ENCODE measurements around the gene ING5.
"Not testable (repeated sequence)": the region's sequence is repeated elsewhere in the genome, so short reads cannot be mapped to it uniquely, and the experiment has no call there.

The ING5 gene

DNA sequence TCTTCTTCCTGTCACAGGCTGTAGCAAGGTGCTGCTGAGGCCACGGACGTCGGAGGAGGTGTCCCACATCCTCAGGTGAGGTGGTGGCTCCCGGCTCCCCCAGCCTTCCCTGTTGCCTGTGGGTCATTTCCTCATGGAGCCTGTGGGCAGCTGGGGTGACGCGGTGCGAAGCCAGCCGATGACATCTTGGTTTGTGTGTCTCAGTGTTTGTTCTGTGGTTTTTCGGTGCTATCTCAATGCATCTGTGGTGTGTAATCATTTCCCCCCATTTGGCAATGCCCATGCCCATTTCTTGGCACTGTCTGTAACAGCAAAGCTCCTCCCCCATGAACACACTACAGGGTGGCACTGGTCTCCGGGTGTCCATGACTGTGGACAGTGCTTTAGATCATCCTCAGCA lies 39.2 kb downstream of the ING5 start:
- peak; percentile 19 for DNase-seq

DNA sequence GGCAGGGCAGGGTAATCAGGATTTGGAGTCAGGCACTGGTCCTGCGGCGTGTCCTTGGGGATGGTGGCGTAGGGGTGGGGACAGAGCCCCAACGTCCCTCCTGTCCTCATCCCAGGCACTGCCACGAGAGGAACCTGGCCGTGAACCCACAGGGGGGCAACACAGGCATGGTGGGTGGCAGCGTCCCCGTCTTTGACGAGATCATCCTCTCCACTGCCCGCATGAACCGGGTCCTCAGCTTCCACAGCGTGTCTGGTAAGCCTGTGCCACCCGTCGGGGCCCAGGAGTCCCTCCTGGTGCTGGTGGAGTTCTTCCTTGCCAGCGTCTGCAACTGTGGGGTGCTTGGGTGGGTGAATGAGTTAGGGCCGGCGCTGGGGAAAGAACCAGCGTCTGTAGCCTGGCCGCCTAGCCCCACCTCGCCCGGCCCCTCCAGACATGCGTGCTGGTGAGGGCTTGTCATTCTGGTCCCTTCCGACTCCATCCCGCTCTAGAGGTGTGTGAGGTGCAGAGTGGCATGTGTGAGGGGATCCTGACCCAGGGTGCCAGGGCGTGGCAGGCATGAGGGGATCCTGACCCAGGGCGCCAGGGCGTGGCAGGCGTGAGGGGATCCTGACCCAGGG lies 40.6 kb downstream of the ING5 start:
- DNase-seq, result no peak

DNA sequence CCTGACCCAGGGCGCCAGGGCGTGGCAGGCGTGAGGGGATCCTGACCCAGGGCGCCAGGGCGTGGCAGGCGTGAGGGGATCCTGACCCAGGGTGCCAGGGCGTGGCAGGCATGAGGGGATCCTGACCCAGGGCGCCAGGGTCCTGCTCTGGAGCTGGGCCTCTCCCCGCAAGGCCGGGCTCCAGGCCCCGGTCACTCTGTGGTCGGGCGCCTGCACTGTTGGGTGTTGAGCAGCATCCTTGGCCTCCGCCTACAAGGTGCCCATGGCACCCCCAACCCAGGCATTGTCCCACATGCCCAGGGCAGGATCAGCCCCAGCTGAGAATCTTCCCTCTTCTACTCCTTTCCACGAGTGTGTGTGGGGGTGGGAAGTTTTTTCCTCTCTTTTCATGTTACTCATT lies 41.2 kb downstream of the ING5 start:
- DNase-seq, result not testable (repeated sequence)

DNA sequence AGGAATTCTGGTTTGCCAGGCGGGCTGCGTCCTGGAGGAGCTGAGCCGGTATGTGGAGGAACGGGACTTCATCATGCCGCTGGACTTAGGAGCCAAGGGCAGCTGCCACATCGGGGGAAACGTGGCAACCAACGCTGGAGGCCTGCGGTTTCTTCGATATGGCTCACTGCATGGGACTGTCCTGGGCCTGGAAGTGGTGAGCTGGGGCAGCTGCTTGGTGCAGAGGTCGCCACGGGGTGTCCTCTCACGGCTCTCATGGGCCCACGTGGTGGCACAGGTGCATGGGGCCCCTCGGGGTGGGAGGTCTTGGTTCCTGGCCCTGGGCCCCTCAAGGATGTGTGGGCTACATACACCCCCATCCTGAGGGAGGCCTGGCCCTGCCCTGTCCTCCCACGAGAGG lies 41.8 kb downstream of the ING5 start:
- no peak for DNase-seq

DNA sequence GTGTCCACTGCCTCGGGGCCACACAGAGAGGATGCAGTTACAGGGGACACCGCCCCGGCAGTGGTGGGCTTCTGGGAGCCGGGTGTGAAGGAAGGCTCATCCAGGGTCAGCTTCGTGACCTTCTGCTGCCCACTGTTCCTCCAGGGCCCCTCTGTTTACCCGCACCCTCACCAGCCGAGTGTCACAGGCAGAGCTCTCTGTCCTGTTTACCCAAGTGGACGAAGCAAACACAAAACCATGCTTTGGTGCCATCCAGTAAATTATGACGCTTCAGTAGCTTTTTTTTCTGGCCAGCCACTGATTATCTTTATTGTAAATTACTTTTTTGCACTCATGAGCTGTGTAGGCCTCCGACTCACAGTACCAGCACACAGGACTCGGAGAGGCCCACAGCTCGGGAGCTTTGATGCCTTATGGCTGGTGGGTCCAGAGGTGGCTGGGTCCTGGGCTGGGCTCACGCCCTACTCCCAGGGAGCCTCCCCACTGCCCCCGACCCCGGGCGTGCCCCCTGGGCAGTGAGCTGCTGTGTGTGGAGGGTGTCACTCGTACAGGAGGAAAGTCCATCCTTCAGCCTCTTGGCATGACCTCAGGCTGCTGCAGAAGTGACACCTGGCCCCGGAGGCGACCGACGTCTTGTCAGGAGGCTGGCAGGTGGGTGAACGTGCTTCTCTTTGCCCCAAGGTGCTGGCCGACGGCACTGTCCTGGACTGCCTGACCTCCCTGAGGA lies 42.4 kb downstream of the ING5 start:
- no peak for DNase-seq

DNA sequence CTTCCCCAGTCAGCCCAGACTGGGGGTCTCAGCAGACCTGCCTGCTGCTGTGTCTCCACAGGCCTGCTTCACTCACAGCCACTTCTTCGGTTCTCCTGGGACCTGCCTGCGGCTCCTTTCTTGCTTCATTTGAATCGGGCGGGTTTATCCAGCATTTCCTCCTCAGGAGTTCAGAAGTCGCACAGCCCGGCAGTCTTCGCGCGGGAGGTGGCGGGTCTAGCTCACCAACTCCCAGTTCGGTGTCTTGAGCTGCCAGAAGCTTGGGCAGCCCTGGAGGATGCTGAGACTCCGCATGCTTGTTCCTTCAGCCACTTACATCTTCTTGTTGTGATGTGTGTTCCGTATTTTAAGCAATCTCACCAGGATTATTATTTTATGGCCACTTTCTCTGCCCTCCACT lies 43.4 kb downstream of the ING5 start:
- DNase-seq, result no peak

DNA sequence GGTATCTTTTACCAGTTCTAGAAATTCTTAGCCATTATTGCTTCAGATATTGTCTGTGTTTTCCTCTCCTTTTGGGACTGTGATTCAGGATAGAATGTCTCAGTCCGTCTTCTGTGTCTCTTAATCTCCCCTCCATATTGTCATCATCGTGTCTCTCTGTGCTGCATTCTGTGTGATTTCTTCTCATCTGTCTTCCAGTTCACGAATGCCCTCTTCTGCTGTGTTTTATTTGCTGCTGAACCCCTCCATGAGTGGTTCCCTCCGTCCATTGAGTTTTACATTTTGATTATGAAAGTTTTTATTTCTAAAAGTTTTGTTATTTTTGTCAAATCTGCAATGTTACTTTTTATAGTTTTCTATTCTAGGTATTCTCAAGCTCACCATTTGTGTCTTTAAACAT lies 44.2 kb downstream of the ING5 start:
- no peak for DNase-seq

DNA sequence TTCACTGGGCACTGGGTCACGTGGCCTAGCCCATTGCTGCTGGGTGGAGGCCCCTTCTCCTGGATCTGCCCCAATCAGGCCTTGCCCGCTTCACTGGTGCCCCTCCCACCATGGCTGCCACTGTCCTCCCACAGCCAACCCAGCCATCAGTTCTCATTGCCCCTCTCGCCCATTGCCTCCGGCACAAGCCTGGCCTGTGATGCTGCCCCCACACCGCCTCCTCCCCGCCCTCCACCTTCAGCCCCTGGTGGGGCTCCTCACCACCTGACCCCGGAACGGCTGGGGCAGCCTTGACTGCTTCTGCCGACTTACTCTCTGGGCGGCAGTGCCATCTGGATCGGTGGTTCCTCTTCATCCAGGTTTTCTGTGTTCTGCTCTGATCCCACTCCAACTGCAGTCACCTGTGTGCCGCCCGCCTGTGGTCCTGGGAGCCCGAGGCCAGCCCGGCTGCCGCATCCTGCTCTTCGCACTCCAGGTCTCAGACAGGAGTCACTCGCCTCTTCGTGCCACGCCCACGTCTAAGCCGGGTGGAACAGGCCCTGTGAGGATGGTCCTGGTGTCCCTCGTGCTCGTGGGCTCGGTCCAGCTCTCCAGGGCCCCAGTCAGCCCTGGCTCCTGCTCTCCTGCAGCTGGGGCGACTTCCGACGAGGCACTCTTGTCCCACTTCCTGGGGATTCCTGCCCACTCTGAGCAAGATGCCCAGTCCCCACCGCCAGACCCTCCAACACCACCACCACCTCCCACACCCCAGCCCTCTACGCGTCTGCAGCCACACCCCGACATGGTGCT lies 46.8 kb downstream of the ING5 start:
- no peak for DNase-seq

DNA sequence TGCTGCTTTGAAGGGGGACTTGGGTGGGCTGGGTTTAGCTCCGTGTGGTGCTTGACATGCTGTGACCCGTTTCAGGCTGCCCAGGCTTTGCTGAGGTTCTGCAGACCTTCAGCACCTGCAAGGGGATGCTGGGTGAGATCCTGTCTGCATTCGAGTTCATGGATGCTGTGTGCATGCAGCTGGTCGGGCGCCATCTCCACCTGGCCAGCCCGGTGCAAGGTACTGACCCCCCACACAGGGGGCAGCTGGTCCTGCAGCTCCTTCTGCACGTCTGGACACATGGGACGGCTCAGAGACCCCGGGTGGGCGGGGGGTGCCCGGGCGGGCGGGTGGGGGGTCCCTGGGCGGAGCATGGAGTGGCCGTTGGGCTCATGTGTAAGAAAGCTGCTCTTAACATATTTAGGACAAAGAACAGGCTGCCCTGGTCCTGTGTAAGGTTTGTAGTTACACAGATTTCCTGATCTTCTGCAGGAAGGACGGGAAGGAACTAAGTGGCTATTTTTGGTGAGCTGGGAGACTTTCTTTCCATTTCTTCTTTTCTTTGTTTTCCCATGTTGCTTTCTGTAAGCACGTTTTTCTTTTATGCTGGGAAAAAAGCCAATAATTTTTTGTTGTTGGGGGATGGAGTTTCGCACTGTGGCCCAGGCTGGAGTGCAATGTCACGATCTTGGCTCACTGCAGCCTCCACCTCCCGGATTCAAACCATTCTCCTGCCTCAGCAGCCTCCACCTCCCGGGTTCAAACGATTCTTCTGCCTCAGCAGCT lies 48.4 kb downstream of the ING5 start:
- no peak for DNase-seq

DNA sequence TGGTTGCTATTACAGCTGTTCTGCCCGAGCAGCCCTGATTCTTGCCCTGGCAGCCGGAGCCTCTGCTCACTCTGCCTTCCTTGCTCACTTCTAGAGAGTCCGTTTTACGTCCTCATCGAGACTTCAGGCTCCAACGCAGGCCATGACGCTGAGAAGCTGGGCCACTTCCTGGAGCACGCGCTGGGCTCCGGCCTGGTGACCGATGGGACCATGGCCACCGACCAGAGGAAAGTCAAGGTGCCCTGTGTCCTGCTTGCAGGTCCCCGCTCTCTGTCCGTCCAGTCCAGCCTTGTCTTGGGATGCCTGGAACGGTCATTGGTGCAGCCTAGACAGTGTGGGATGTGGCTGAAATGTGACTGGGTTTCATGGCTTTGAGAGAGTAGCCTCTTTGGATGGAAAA lies 49.3 kb downstream of the ING5 start:
- no peak for DNase-seq

DNA sequence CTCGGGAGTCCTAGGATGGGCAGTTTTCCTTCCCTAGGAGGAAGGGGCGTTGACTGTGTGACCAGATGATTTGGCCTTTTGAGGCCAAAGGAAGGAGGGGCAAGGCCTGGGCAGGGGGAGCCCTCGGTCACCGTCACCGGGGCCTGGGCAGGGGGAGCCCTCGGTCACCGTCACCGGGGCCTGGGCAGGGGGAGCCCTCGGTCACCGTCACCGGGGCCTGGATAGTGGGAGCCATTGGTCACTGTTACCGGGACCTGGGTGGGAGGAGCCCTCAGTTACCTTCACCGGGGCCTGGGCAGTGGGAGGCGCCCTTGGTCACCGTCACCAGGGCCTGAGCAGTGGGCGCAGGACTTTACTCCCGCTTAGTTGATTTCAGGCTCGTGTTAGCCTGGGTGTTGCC lies 49.9 kb downstream of the ING5 start:
- no peak for DNase-seq

DNA sequence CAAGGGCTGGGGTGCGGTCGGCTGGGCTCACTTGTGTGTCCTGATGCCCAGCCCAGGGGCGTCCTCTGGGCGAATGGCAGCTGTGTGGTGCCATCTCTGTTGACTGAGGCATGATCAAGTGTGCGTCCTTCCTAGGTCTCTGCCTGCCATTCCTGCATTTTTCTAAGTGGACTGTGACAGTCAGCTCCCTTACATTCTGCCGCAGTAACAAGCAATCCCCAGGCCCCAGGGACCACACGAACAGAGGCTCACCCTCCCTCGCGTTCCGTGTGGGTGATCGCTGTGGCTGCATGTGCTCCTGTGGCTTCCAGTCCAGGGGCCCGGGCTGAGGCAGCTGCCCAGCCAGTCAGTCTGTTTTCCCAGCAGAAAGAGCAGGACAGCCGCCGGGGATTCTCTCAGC lies 50.4 kb downstream of the ING5 start:
- DNase-seq, result no peak

DNA sequence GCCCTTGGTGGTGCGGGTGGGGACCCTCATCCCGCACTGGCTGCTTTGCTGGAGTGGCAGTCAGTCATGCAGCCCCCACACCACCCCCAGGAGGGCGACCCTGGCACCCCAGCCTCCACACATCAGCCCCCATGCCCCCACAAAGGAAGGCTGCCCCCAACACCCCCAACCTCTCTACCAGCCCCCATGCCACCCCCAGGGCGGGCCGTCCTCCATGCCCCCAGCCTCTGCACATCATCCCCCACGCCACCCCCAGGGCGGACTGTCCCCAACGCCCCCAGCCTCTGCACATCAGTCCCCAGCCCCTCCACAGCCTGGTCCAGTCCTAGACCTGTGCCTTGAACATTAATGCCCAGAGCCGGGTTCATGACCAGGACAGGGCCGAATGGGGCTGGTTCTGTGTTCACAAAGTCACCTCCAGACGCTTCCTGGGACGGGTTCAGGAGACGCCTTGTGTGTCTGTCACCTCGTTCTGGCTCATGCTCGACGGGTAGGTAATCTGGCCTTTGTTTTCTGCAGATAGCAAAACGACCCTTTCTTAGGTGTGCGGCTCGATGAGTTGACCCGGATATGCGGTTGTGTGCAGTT lies 50.9 kb downstream of the ING5 start:
- DNase-seq, result no peak

DNA sequence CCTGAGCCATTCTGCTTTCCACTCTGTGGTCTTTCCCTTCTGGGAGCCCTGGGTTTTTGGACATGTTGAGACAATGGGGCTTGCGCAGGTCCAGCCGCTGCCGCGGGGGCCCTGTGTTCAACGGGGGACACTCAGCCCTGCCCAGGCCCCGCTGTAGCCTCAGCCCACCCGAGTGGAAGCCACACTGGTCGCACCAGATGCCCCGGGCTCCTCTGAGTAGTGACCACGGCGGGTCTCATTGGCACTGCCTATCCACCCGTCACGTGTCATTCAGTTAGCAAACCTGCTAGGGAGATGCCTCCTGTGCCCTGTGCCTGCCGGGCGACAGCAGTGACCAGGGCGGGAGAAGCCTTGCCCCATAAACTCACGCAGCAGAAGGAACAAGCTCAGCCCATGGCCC lies 51.7 kb downstream of the ING5 start:
- DNase-seq, result no peak

DNA sequence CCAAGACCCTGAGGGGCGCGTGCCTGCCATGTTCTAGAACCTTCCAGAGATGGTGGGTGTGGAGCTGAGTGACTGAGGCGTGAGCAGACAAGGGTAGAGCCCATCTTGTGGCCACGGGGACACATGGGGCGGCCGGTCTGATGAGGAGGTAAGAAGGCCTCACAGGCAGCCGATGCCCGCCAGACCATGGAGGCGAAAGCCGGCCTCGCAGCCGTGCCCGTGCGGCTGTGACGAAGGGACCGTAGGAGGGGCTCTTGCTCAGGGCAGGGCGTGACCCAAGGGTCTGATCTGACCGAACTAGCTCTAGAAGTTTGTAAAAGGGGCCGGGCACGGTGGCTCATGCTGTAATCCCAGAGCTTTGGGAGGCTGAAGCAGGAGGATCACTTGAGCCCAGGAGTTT lies 52.2 kb downstream of the ING5 start:
- no peak for DNase-seq

DNA sequence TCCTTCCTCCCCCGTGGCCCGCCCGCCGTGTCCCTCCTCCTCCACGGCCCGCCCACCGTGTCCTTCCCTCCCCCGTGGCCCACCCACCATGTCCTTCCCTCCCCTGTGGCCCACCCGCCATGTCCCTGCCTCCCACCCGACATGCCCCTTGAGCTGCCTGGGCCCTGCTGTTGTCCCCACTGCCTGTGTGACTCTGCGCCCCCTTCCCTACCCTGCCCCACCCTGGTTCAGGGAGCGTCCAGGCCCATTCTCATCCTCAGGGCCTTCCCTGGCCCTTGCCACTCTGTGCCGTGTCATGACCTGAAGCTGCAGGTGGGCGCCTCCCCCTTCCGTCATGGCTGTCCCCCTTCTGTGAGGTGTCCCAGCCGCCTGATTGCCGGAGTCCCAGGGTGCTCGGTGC lies 53.3 kb downstream of the ING5 start:
- no peak for DNase-seq

DNA sequence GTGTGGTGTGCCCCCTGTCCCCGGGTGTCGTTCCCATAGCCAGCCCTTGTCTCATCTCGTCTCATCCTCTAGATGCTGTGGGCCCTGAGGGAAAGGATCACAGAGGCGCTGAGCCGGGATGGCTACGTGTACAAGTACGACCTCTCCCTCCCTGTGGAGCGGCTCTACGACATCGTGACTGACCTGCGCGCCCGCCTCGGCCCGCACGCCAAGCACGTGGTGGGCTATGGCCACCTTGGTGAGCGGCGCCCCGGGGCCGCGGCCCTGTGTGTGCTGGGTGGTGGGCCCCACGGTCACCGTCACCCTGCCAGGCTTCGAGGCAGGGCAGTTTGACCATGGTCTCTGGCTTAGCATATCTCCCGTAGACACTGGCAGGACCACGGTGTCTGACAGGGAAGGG lies 53.9 kb downstream of the ING5 start:
- no peak for DNase-seq

DNA sequence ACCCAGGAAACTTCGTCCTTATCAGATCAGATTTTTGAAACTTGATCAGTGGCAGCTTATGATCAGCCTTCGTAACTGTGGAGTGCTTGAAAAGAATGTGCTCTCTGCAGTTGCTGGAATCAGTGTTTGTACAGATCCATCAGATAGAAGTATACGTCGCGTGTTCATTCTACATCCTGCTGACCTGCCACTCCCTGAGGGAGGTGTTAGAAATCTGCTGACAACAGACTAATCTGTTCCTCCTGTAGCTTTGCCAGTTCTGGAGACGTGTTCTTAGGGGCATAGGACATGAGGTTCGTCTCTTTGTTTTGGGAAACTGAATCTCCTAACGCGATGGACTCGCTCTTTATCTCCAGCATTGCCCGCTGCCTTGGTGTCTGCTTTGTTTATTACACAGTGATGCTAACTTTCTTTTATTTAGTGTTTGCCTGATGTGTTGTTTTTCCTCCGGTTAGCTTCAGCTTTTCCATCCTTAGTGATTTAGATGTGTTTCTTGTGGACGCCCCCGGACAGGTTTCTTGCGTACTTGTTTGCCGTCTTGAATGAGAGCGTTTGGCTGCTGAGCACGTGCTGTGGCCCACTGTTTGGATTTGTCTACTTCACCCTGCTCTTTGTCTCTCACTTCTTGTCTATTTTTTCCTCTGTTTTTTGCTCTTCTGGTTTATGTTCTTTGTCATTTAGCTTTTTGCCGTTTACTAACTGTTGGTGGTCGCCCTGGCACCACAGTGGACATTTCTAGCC lies 57.4 kb downstream of the ING5 start:
- DNase-seq, result no peak

DNA sequence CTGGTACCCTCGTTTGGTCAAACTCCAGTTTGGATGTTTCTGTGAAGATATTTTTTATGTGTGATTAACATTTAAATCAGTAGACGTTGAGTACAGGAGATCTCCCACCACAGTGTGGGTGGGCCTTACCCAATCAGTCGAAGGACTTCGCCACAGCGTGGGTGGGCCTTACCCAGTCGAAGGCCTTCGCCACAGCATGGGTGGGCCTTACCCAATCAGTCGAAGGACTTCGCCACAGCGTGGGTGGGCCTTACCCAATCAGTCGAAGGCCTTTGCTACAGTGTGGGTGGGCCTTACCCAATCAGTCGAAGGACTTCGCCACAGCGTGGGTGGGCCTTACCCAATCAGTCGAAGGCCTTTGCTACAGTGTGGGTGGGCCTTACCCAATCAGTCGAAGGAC lies 58.1 kb downstream of the ING5 start:
- not testable (repeated sequence) for DNase-seq

DNA sequence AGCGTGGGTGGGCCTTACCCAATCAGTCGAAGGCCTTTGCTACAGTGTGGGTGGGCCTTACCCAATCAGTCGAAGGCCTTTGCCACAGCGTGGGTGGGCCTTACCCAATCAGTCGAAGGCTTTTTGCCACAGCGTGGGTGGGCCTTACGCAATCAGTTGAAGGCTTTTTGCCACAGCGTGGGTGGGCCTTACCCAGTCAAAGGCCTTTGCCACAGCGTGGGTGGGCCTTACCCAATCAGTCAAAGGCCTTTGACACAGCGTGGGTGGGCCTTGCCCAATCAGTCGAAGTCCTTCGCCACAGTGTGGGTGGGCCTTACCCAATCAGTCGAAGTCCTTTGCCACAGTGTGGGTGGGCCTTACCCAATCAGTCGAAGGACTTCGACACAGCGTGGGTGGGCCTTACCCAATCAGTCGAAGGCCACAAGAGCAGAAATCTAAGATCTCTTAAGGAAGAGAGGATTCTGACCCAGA lies 58.5 kb downstream of the ING5 start:
- DNase-seq, result no peak

DNA sequence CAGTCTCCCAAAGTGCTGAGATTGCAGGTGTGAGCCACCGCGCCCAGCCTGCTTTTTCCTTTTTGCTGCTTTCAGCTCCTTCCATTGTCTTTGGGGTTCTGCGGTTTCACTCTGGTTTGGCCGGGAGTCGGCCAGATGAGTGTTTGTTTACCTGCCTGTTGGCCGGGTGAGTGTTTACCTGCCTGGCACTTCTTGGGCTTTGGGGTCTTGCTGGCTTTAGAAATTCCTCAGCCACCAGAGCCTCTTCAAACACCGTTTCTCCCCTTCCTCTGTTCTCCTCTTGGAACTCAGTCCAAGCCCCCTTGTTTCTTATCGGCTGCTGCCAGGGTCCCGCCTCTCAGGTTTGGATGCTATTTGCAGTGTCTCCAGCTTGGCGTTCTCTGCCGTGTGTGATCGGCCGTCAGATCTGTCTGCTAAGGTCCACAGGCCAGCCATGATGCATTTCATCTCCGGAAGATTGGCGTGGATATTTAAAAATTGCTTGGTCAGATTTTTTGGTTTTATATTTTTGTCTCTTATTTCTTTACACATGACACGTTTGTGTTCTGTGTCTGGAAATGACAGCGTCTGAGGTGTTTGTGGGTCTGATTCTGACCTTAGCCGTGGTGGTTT lies 60.6 kb downstream of the ING5 start:
- DNase-seq, result no peak

DNA sequence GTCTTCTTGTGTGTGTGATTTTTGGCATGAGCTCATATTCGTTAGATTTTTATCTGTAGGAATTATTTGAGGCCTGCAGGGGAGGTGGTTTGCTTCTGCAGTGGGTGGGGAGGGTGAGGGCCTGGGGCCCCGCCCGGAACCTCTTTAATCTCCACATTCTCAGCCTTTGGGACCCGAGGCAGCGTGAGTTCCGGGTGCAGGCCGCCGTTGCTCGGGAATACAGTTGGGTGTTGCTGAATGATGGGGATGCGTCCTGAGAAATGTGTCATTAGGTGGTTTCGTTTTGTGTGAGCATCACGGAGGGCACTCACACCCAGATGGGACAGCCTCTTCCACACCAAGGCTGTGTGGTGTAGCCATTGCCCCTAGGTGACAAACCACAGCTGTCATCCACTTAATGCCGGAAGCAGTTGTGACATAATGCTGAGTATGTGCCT lies 61.1 kb downstream of the ING5 start:
- DNase-seq, result no peak
